HG03354 (cell line): ENCODE results near the gene PAX2.
"Not testable (repeated sequence)": the region's sequence is repeated elsewhere in the genome, so short reads cannot be mapped to it uniquely, and the experiment has no call there.

Experiments used
- ATAC-seq: cut with Tn5 transposase; IDR thresholded peaks from one replicate; pipeline ENCODE4 v1.9.1; 2021; ENCODE audit warnings: mild to moderate bottlenecking; ENCODE audit not compliant: unreplicated experiment, poor library complexity, severe bottlenecking

Gene PAX2

GRCh38 chr10:100744987-100745881 is at the start of gene PAX2:
PAX2 (plus strand) TSS chr10:100745582; CDS start chr10:100746261, 679 bp downstream.
- ATAC-seq = no peak

DNA sequence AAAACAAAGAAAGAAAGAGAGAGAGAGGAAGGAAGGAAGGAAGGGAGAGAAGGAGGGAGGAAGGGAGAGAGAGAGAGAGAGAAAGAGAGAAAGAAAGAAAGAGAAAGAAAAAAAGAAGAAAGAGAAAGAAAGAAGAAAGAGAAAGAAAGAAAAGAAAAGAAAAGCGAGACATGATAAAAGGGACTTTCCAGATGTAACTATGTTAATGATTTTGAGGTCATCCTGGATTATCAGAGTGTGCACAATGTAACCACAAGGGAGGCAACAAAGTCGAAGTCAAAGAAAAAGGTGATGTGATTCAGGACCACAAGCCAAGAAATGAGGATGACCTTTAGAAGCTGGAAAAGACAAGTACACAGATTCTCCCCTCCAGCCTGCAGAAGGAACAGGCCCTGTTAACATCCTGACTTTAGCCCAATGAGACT is 48.9 kb upstream of the PAX2 start:
- no peak for ATAC-seq

DNA sequence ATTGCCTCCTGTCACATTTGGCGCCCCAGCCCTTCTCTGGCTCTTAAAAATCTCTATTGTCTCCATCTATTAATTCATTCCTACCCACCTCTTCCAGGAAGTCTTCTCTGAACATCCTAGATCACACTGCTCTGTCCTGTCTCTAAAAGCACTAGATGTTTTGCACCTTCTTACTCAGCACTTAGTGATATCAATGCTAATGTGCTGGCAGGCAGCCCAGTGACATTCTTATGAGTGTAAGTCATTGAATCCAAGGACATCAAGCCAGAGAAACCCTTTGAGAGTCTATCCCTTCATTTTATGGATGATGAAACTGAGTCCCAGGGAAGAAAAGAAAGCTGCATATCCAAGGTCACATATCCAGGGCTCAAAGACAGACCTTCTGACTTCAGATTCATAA is 48.3 kb upstream of the PAX2 start:
- no peak for ATAC-seq

GRCh38 chr10:100697631-100698030 is 47.8 kb upstream of the PAX2 start:
- ATAC-seq = no peak

GRCh38 chr10:100701704-100702103 is 43.7 kb upstream of the PAX2 start:
- not testable (repeated sequence) for ATAC-seq

- ATAC-seq = no peak
Measured at GRCh38 chr10:100705139-100705538, 40.2 kb upstream of the PAX2 start.

DNA sequence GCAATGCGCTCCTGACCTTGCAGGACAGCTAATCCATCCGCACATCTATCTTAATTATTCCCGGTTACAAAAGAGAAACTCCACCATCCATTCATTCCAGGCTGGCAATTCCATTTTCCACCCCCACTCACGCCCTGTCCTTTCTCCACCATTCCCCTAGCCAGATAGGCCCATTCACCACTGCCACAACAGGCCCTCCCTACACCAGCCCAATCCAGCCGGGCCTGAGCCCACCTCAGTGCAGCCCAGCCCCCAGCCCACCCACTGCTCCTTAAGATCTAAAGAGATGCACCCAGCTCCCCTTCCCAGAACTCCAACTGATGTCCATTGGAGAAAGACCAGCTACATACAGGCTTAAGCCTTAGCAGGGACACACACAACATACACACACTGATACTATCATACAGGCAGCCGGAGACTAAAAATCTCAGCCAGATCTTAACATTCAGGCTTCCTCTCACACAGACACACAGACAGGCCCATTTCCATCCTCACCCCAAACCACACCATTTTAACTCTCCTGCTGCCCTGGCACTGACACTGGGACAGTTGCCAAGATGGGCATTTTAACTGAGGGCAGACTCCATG is 38.0 kb upstream of the PAX2 start:
- no peak for ATAC-seq

DNA sequence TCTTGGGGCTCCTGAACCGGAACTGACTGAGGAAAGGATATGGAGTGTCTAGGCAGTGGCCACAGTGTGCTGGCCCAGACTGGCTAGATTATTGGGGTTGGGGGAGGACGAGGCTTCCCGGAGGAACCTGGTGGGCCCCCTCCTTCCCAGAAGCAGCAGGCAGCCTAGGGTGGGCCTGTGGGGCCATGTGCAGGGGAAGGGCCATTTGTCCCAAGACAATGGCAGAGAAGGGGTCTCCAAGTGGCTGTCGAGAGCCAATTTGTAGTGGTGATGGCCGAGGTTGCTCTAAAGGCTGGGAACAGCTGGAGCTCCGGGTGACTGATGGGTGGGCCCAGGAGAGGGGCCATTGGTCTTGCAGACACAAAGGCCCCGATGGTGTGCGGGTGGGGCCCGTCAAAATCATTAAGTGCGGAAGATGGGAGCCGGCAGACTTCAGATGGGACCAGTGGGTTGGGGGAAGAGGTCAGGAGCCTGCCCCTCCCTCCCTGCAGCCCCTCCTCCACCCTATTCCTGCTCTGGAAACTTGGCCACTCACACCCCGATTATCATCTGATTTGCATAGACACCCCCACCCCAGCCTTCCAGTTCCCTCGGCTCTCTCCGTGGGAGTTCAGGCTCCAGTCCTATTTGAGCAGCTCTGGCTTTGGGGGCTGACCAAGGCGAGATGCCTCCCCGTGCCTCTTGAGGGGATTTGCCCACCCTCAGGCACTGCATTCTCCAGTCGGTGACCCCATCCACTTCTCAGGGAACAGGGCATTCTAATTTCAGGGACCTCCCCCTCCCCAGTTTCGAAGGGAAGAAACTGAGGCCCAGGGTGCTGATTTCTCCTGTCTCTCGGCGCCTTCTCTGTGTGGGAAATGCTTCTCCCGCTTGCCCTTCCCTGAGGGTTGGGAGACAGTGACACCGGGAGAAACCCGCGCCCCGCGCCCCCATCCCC is 36.0 kb upstream of the PAX2 start:
- no peak for ATAC-seq

DNA sequence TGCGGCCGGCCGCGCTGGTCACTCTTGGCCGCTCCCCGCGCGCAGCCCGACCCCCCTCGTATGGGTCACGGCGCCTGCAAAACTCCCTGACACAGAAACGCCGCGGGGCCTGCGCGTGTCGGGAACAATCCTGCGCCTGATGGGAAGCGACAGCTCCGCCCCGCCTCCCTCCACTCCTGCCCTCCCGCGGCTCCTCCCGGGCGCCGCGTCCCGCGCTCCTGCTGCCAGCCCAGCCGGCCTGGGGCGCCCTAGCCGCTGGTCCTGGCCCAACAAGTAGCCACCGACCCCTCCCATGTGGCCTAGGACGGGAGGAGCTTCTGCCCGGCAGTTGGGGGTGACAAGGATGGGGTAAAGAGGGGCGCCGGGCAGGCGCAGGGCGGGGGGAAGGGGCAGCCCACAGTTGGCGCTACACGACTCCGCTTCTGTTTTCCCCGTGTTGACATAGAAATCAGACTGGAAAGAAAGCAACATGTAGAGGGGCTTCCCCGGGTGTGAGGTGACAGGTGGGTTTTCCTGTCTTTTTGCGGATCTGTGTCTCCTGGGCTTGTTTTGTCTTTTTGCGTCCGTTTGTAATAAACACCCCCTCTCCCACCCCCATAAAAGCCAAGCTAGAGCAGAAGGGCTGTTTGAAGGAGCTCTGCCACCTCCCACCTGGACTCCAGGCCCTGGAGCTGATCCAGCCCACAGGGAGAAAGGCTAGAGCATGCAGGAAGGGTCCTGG is 35.1 kb upstream of the PAX2 start:
- no peak for ATAC-seq

- no peak for ATAC-seq
Measured at GRCh38 chr10:100713049-100713858, 32.1 kb upstream of the PAX2 start.

GRCh38 chr10:100713859-100714565 is 31.4 kb upstream of the PAX2 start:
- no peak for ATAC-seq

DNA sequence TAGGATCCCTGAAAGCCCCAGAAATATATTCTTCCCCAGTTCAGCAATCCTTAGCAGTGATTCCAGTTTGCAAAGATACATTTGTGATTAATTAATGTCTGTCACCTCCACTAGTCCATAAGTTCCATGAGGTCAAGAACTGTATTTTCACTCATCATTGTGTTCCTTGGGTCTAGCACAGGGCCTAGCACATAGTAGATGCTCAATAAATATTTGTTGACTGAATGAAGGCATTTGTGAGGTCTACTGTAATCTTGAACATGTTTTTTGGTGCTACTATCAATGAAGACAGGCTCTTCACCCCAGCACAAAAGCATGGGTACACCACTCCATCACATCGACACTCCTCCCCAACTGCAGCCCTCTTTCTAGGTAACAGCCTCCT is 30.8 kb upstream of the PAX2 start:
- no peak for ATAC-seq

- no peak for ATAC-seq
Measured at GRCh38 chr10:100715101-100715444, 30.3 kb upstream of the PAX2 start.

GRCh38 chr10:100715445-100716385 is 29.7 kb upstream of the PAX2 start:
- no peak for ATAC-seq

- ATAC-seq = no peak
Measured at GRCh38 chr10:100717166-100717565, 28.2 kb upstream of the PAX2 start.

DNA sequence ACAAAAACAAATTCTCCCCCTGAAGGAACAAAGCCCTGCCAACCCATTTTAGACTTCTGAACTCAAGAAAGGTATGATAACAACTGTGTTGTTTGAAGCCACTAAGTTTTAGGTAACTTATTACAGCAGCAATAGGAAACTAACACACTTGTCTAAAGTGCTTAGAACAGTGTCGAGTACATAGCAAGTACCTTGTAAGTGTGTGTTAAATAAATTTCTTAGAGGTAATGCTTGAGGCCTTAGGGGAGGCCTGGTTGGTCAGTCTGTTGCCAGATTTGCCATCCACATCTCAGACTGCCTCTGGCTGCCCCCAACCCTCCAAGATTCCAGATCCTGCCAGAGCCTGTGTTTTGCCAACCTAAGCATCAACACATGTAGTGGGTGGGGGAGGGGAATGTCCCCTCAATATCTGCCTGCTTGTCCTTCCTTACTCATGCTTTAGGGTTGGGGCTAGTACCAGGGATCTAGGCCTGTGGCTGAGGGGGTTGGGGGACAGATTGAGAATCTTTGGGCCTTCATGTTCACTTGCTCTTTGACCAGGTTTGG is 27.1 kb upstream of the PAX2 start:
- no peak for ATAC-seq

DNA sequence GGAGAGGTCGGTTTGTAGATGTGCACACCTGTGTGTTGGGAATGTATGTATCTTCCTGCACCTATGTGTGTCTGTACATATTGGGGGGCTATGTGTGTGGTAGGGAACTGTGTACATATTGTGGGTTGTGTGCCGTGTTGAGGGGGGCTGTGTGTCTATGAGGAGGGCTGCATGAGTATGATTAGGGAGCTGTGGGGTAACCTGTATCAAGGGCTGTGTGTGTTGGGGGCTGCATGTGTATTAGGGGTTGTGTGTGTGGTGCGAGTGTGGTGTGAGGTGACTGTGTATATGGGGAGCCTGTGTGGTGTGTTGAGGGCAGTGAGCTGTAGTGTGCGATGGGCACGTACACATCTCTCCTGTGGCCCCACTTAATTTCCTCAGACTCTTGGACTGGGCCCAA is 22.2 kb upstream of the PAX2 start:
- no peak for ATAC-seq
